PC-3 (cell line): Measurements from ENCODE around the gene CAMK4.

Experiments
- CTCF ChIP-seq: fragments of 300-600 bp; sonication (generic); conservative IDR thresholded peaks from 2 replicates; pipeline ENCODE4 v1.5.1; 2017; ENCODE audit warnings: antibody characterized with exemption, low read depth, mild to moderate bottlenecking, low read length
- EZH2 ChIP-seq: fragments of 300-600 bp; sonication (generic); IDR thresholded peaks from one replicate; pipeline ENCODE4 v1.6.1; 2017; ENCODE audit warnings: antibody characterized with exemption, mild to moderate bottlenecking, low read length; ENCODE audit not compliant: unreplicated experiment
- EZH2phosphoT487 ChIP-seq: fragments of 300-600 bp; sonication (generic); IDR thresholded peaks from 2 replicates; pipeline ENCODE4 v1.6.1; 2018; ENCODE audit warnings: mild to moderate bottlenecking, antibody characterized with exemption, low read length, borderline replicate concordance

GRCh38 chr5:111394586-111394985 lies 170.4 kb downstream of the CAMK4 start:
- TF ChIP-seq CTCF = no peak
- TF ChIP-seq EZH2phosphoT487 = no peak
- no peak for TF ChIP-seq EZH2
